PFSK-1 (cell line): ENCODE measurements around the gene NEDD4L.

Experiments
- FOXP2 ChIP-seq: optimal IDR thresholded peaks from 2 replicates; pipeline ENCODE3; 2011; ENCODE audit warnings: borderline replicate concordance, control low read depth, inconsistent platforms; ENCODE audit not compliant: insufficient read depth; ENCODE audit errors: extremely low read length, extremely low read depth
- POLR2AphosphoS5 ChIP-seq: IDR thresholded peaks from 2 replicates; pipeline ENCODE4 v1.6.1; 2012; ENCODE audit warnings: low read depth, mild to moderate bottlenecking, control low read depth, low read length, moderate library complexity
- REST ChIP-seq, 2 experiments: IDR thresholded peaks; 2 replicates each; pipeline versions ENCODE4 v1.6.1 to v1.8.0; 2011 to 2012; ENCODE audit warnings: low read depth in 2 of 2, low read length in 2 of 2, control low read depth in 1 of 2, inconsistent platforms in 1 of 2, mild to moderate bottlenecking in 1 of 2, moderate library complexity in 1 of 2; ENCODE audit not compliant: insufficient read depth in 1 of 2
- SIN3A ChIP-seq: IDR thresholded peaks from 2 replicates; pipeline ENCODE4 v1.6.1; 2012; ENCODE audit warnings: mild to moderate bottlenecking, low read length, moderate library complexity, borderline replicate concordance; ENCODE audit not compliant: insufficient read depth
- TAF1 ChIP-seq: IDR thresholded peaks from 2 replicates; pipeline ENCODE4 v1.6.1; 2012; ENCODE audit warnings: low read length, control low read depth, borderline replicate concordance; ENCODE audit not compliant: insufficient read depth

GRCh38 chr18:58309099-58309498 is 265.1 kb downstream of the NEDD4L start:
- TF ChIP-seq POLR2AphosphoS5 (no peak), SIN3A (no peak), TAF1 (no peak), REST (IDR thresholded peaks at IDR 0.05; ENCODE audit: insufficient read depth in 1 of 2, low read depth in 2 of 2, low read length in 2 of 2) (no peak), FOXP2 (no peak)
